HG02642 (cell line): ENCODE results near the gene ALOX12B.
"Not testable (repeated sequence)": the region's sequence is repeated elsewhere in the genome, so short reads cannot be mapped to it uniquely, and the experiment has no call there.

Experiments used
- ATAC-seq: cut with Tn5 transposase; IDR thresholded peaks from one replicate; pipeline ENCODE4 v1.9.1; 2021; ENCODE audit warnings: mild to moderate bottlenecking; ENCODE audit not compliant: unreplicated experiment, poor library complexity

ALOX12B gene

GRCh38 chr17:8119581-8120519 lies 32.3 kb upstream of the ALOX12B start:
- ATAC-seq, result peak; percentile 25

GRCh38 chr17:8118769-8119580 lies 31.5 kb upstream of the ALOX12B start:
- peak; percentile 46 for ATAC-seq

- ATAC-seq, result no peak
Observed at GRCh38 chr17:8117980-8118768, 30.7 kb upstream of the ALOX12B start, which contains the start of gene ALOXE3. ALOXE3 (minus strand) TSS chr17:8118514; CDS start chr17:8117990, 524 bp downstream.

- no peak for ATAC-seq
Observed at GRCh38 chr17:8117367-8117979, 30.0 kb upstream of the ALOX12B start.

- no peak for ATAC-seq
Observed at GRCh38 chr17:8116776-8117175, 29.3 kb upstream of the ALOX12B start.

GRCh38 chr17:8110907-8111306 lies 23.4 kb upstream of the ALOX12B start:
- ATAC-seq, result no peak

GRCh38 chr17:8110456-8110804 lies 22.9 kb upstream of the ALOX12B start:
- ATAC-seq, result no peak

GRCh38 chr17:8109661-8110455 lies 22.3 kb upstream of the ALOX12B start:
- peak; percentile 59 for ATAC-seq

GRCh38 chr17:8108972-8109660 lies 21.6 kb upstream of the ALOX12B start:
- no peak for ATAC-seq

- not testable (repeated sequence) for ATAC-seq
Observed at GRCh38 chr17:8106980-8107379, 19.5 kb upstream of the ALOX12B start.

GRCh38 chr17:8105957-8106398 lies 18.5 kb upstream of the ALOX12B start:
- ATAC-seq, result no peak

GRCh38 chr17:8104911-8105310 lies 17.4 kb upstream of the ALOX12B start:
- no peak for ATAC-seq

- ATAC-seq, result no peak
Observed at GRCh38 chr17:8103549-8103948, 16.0 kb upstream of the ALOX12B start.

- ATAC-seq, result no peak
Observed at GRCh38 chr17:8101721-8102120, 14.2 kb upstream of the ALOX12B start.

GRCh38 chr17:8100763-8101162 lies 13.2 kb upstream of the ALOX12B start:
- ATAC-seq, result no peak

- ATAC-seq, result no peak
Observed at GRCh38 chr17:8100111-8100510, 12.6 kb upstream of the ALOX12B start.

- no peak for ATAC-seq
Observed at GRCh38 chr17:8096541-8096940, 9.0 kb upstream of the ALOX12B start.

- no peak for ATAC-seq
Observed at GRCh38 chr17:8095361-8095760, 7.8 kb upstream of the ALOX12B start.
